H1 (cell line): ENCODE measurements around the gene AURKAIP1.

Source experiments
- GABPA ChIP-seq: IDR thresholded peaks from 2 replicates; pipeline ENCODE4 v1.6.1; 2011; ENCODE audit warnings: mild to moderate bottlenecking, low read length, moderate library complexity, borderline replicate concordance; ENCODE audit not compliant: insufficient read depth
- POLR2A ChIP-seq, 2 experiments: IDR thresholded peaks; 1 replicate in 1 of 2; 2 replicates in 1 of 2; pipeline ENCODE4 v1.6.1; 2011; ENCODE audit warnings: low read depth in 2 of 2, low read length in 2 of 2, mild to moderate bottlenecking in 2 of 2; ENCODE audit errors: control extremely low read depth in 1 of 2
- YY1 ChIP-seq: IDR thresholded peaks from 2 replicates; pipeline ENCODE4 v1.6.1; 2011; ENCODE audit warnings: low read depth, mild to moderate bottlenecking, low read length
- TF ChIP-seq, protein P1 (sequence below), 3 experiments: IDR thresholded peaks; 1 replicate in 2 of 3; 2 replicates in 1 of 3; pipeline versions ENCODE4 v1.5.1 to v1.6.1; 2011; ENCODE audit warnings: low read length in 3 of 3, mild to moderate bottlenecking in 3 of 3, inconsistent platforms in 2 of 3, low read depth in 1 of 3, moderate library complexity in 1 of 3; ENCODE audit not compliant: insufficient read depth in 1 of 3; ENCODE audit errors: control extremely low read depth in 1 of 3
- TF ChIP-seq, protein P2 (sequence below): IDR thresholded peaks from 2 replicates; pipeline ENCODE4 v1.6.1; 2012; ENCODE audit warnings: low read length, inconsistent platforms

DNA sequence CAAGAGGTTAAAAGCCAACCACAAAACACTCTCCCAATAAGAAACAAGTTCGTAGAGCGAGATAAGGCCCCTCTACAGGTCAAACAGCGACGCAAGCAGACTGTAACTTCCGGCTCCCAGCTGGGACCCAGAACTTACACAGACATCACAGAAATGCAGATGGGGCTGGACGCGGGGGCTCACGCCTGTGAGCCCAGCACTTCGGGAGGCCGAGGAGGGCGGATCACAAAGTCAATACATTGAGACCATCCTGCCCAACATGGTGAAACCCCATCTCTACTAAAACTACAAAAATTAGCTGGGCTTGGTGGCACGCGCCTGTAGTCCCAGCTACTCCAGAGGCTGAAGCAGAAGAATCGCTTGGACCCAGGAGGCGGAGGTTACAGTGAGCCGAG lies 13.1 kb upstream of the AURKAIP1 start:
- TF ChIP-seq POLR2A (IDR thresholded peaks at IDR 0.05; ENCODE audit: control extremely low read depth in 1 of 2, low read depth in 2 of 2, low read length in 2 of 2) (no peak), GABPA (no peak), YY1 (no peak)
- TF ChIP-seq, protein P1, sequence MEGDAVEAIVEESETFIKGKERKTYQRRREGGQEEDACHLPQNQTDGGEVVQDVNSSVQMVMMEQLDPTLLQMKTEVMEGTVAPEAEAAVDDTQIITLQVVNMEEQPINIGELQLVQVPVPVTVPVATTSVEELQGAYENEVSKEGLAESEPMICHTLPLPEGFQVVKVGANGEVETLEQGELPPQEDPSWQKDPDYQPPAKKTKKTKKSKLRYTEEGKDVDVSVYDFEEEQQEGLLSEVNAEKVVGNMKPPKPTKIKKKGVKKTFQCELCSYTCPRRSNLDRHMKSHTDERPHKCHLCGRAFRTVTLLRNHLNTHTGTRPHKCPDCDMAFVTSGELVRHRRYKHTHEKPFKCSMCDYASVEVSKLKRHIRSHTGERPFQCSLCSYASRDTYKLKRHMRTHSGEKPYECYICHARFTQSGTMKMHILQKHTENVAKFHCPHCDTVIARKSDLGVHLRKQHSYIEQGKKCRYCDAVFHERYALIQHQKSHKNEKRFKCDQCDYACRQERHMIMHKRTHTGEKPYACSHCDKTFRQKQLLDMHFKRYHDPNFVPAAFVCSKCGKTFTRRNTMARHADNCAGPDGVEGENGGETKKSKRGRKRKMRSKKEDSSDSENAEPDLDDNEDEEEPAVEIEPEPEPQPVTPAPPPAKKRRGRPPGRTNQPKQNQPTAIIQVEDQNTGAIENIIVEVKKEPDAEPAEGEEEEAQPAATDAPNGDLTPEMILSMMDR (IDR thresholded peaks at IDR 0.05; ENCODE audit: control extremely low read depth in 1 of 3, insufficient read depth in 1 of 3, low read depth in 1 of 3, low read length in 3 of 3): no peak
- TF ChIP-seq, protein P2, sequence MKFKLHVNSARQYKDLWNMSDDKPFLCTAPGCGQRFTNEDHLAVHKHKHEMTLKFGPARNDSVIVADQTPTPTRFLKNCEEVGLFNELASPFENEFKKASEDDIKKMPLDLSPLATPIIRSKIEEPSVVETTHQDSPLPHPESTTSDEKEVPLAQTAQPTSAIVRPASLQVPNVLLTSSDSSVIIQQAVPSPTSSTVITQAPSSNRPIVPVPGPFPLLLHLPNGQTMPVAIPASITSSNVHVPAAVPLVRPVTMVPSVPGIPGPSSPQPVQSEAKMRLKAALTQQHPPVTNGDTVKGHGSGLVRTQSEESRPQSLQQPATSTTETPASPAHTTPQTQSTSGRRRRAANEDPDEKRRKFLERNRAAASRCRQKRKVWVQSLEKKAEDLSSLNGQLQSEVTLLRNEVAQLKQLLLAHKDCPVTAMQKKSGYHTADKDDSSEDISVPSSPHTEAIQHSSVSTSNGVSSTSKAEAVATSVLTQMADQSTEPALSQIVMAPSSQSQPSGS: no peak
